Left ventricle myocardium superior (tissue), 1 donor: Measurements from ENCODE around the gene PPP2R3A. TPM values are rescaled to one million over a fixed set of nuclear protein-coding genes. Genes with fewer than 3 reads are reported as not detected.
"Not testable (repeated sequence)": the region's sequence is repeated elsewhere in the genome, so short reads cannot be mapped to it uniquely, and the experiment has no call there.

ENCODE experiments used
- ATAC-seq: fragments of 200-7000 bp; cut with Tn5 transposase; one replicate; pipeline ENCODE4 v1.9.1; 2020; ENCODE audit warnings: mild to moderate bottlenecking, moderate library complexity
- DNase-seq: peaks from one replicate; pipeline ENCODE4 v3.0.0-alpha.2; 2020
- intact Hi-C: fragments of 100-400 bp; cut with micrococcal nuclease; formaldehyde crosslinking; loops from one replicate; pipeline ENCODE4 v1.11.0; 2022
- total RNA-seq: library from RNA; stranded (reverse); fragmentation: NEBNext Ultra II Directional; extraction: Animal tissue kit (Norgen Biotek cat#: 25700); gene quantifications from one replicate; pipeline ENCODE4 v1.2.1, GENCODE V29; 2021
- donor health status: DM: no; HTN: yes; CAD: no; lungs with severe emphysema.

Gene PPP2R3A
- total RNA-seq, 1 donor from 2014 or later = 105 TPM

GRCh38 chr3:136070953-136071949 lies 105.7 kb downstream of the PPP2R3A start:
- ATAC-seq (peak; percentile 80), DNase-seq (peak; percentile 42)
- intact Hi-C loops = loop anchor here (10.0 kb wide), 2 partner anchors 674 to 944 kb away; no protein-coding TSS in a partner anchor

DNA sequence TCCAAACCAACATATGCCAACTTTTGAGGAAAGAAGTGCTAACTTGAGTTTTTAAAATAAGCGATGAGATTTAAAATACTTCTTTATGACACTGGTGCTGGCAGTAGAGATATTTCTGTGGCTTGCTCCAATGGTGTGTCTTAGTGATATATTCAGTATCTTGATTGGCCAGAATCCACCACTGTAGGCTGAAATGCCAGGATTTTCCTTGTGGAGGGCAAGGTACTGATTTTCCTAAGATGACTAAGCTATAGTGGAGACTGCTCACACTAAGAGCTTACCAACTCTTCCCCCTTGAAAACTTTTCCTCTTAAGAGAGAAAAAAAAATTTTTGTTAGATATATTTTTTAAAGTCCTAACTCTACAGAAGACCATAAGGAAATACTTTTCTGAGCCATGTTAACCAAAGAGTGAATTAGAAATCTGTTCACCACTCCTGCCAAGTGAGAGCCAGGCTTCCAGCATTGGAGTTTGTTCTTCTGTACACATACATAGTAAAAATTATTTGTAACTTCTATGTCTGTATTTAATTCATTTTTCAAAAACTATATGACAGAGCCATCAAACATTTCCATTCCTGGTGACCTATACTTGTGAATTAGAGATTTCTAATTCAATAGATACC lies 109.1 kb downstream of the PPP2R3A start:
- no peak for ATAC-seq
- DNase-seq = no peak
- intact Hi-C loops = loop anchor here (10.0 kb wide), 2 partner anchors 670 to 940 kb away; no protein-coding TSS in a partner anchor

DNA sequence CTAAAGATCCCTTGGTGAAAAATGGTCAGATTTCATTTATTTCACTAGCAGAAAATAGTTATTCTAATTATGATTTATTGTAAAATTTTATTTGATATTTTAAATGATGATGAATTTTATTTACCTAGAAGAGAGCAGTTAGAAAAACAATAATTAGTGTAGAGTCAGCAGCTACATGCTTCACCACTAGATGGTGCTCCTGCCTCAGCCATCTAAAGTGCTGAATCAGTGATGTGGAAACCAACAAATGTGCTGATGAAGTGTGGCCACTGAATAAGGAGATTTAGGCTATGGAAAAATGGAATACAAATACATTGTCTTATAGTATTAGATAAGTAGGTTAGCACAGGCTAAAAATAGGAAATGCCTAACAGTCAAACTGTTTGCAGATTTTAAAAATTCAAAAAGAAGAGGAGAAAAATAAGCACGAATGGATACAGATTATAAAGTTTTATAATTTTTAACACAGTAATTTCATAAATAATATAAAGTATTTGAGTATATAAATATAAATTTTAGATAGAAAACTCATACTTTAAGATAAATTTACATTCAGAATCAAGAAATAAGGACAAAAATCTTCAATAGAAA lies 109.8 kb downstream of the PPP2R3A start:
- ATAC-seq = peak; percentile 81
- intact Hi-C loops = loop anchor here (10.0 kb wide), 2 partner anchors 669 to 939 kb away; no protein-coding TSS in a partner anchor
- DNase-seq = peak; percentile 60

- peak; percentile 88 for ATAC-seq
- intact Hi-C loops = loop anchor here (10.0 kb wide), 2 partner anchors 669 to 939 kb away; no protein-coding TSS in a partner anchor
- no peak for DNase-seq
These were observed 110.3 kb downstream of the PPP2R3A start for GRCh38 chr3:136075811-136076210.

DNA sequence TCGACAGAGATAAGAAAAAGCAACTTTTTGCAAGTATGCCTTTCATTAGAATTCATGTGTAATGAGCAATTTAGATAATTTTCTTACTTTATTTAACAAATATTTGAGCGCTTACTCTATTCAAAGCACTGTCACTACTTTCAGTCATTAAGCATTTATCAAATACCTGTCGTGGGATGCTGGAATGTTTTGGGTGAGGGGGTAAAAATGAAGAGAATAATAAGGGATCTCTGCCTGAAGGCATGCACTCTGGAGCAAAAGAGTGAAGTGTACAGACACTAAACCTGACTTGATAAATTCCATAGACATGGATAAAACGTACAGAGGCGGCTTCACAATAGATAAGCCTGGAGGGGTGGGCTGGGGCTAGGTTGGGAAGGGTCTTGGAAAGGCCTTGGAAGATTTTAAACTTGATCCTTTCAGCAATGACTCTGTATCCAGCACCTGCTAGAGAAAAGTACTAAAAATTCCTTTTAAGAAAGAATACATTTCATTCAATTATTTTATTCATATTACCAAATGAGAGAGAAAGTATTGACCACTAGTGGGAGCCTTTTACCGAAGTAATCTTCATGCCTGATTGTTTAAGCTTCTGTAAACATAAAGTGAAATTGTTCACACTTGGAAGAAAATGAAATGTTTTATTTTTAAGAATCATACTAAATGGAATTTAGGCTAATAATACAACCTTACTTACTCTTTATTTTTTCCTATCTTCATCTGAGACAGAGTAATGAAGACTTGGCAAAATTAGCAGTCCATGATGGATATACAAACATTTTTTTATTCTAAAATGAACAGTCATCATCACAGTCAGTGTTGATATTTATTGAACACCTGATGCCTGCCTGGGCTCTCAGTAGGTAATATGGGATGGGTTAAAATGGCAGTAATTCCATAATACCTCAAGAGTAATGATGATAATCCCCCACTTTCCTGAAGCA lies 113.2 kb downstream of the PPP2R3A start:
- no peak for DNase-seq
- ATAC-seq = no peak
- intact Hi-C loops = loop anchor here (10.0 kb wide), 2 partner anchors 666 to 936 kb away; no protein-coding TSS in a partner anchor

- intact Hi-C loops, DNase-seq, ATAC-seq: not testable (repeated sequence)
These were observed 118.3 kb downstream of the PPP2R3A start for GRCh38 chr3:136083641-136084382.

DNA sequence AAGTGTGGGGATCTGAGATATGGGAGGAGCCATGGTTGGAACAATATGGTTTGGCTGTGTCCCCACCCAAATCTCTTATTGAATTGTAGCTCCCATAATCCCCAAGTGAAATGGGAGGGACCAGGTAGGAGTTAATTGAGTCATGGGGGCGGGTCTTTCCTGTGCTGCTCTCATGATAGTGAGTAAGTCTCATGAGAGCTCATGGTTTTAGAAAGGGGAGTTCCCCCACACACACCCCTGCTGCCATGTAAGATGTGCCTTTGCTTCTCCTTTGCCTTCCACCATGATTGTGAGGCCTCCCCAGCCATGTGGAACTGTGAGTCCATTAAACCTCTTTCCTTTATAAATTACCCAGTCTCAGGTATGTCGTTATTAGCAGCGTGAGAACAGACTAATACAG lies 119.5 kb downstream of the PPP2R3A start:
- intact Hi-C loops, ATAC-seq, DNase-seq: not testable (repeated sequence)

DNA sequence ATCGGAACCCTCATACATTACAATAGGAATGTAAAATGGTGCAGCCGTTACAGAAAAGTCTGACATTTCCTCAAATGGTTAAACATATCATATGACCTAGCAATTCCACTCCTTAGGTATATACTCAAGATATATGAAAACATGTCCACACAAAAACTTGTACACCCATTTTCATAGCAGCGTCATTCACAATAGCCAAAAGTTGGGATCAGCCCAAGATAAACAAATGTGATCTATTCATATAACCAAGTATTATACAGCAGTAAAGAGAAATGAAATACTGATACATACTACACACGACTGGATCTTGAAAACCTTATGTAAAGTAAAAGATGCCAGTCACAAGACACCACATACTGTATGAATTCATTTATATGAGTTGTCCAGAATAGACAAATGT lies 128.2 kb downstream of the PPP2R3A start:
- intact Hi-C loops = loop anchor here (10.0 kb wide), 1 partner anchor 161 kb away; the partner anchor contains the start of gene PCCB
- no peak for ATAC-seq

DNA sequence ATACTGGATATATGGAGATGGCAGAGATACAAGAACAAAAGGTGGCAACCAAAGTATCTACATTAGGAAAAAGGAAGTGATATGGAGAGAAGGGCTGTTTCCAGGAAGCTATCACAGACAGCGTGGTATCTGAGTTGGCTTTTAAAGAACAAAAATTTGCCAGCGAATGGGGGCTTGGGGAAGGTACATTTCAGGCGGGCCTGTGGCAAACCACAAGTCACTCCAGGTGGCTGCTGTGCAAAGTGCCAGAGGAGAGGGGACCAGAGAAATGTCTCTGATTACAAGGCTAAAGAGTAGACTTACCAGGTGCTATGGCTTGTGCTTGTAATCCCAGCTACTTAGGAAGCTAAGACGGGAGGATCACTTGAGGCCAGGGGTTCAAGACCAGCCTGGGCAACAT lies 139.5 kb downstream of the PPP2R3A start:
- intact Hi-C loops = no loop called here
- ATAC-seq (no peak), DNase-seq (no peak)

More for the DNA sequence above, 128.2 kb downstream of the PPP2R3A start:
- DNase-seq = no peak

DNA sequence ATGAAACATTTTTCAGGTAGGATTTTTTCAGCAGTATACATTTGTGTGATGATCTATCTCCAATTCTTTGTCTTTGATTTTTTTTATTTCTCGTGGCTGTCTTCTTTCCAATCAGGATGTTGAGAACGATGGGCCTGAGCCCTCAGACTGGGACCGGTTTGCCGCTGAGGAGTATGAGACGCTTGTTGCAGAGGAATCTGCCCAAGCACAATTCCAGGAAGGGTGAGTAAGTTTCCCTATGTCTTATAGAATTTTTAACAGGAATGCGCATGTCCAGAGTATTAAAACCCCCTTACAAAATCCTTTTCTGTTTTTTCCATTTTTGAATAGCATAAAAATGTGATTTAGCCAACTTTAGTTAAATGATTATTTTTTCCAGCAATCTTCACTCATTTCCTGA lies 140.6 kb downstream of the PPP2R3A start:
- ATAC-seq = no peak
- intact Hi-C loops = no loop called here
- DNase-seq = no peak

DNA sequence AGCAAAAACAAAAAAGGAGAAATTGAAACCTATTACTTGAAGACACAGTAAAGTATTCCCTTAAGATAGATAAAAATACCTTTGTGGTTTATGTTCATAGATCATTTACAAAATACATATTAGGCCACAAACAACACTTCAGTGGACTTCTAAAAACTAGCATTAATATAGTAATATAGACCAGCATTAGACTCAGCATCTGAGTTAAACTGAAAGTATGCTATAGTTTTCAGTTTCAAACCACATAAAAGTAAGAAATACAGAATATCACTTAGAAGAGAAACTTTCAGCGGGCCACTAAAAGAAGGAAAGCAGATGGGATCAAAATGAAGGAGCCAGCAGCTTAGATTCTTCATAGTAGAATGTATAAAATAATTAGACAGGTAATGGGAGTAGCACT lies 144.0 kb downstream of the PPP2R3A start:
- intact Hi-C loops = no loop called here
- DNase-seq (no peak), ATAC-seq (no peak)

DNA sequence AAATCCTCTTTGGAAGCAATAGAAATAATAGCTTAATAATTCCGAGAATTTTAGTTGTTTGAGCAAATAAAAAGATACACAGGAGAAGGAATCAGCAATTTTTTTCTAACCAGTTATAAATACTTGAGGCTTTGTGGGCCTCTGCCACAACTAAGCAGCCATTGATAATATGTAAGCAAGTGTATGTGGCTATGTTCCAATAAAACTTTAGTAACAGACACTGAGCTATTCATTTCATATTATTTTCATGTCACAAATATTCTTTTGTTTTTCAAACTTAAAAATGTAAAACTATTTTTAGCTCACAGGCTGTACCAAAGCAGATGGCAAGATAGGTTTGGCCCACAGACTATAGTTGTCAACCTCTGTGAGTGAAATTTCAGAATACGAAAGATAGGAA lies 145.0 kb downstream of the PPP2R3A start:
- ATAC-seq (no peak), DNase-seq (no peak)
- intact Hi-C loops = no loop called here

DNA sequence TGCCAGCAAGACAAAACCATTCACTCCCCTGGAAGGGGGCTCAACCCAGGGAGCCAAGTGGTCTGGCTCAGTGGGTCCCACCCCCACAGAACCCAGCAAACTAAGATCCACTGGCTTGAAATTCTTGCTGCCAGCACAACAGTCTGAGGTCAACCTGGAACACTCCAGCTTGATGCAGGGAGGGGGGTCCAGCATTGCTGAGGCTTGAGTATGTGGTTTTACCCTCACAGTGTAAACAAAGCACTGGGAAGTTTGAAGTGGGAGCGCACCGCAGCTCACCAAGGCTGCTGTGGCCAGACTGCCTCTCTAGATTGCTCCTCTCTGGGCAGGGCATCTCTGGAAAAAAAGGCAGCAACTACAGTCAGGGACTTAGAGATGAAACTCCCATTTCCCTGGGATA lies 148.9 kb downstream of the PPP2R3A start:
- DNase-seq (no peak), ATAC-seq (no peak)
- intact Hi-C loops = no loop called here

DNA sequence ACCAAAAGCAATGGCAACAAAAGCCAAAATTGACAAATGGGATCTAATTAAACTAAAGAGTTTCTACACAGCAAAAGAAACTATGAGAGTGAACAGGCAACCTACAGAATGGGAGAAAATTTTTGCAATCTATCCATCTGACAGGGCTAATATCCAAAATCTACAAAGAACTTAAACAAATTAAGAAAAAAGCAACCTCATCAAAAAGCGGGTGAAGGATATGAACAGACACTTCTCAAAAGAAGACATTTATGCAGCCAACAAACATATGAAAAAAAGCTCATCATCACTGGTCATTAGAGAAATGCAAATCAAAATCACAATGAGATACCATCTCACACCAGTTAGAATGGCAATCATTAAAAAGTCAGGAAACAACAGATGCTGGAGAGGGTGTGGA lies 153.8 kb downstream of the PPP2R3A start:
- intact Hi-C loops, DNase-seq, ATAC-seq: not testable (repeated sequence)

GRCh38 chr3:136119783-136120182 lies 154.3 kb downstream of the PPP2R3A start:
- DNase-seq, ATAC-seq, intact Hi-C loops: not testable (repeated sequence)

- DNase-seq (no peak), ATAC-seq (no peak)
- intact Hi-C loops = no loop called here
These were observed 155.1 kb downstream of the PPP2R3A start for GRCh38 chr3:136120373-136121348.

GRCh38 chr3:136122006-136122405 lies 156.5 kb downstream of the PPP2R3A start:
- intact Hi-C loops = no loop called here
- ATAC-seq = no peak
- no peak for DNase-seq
